OCI-M1 (cell line): ENCODE measurements around the gene PISD.
"Not testable (repeated sequence)": the region's sequence is repeated elsewhere in the genome, so short reads cannot be mapped to it uniquely, and the experiment has no call there.

Source experiments
- DNase-seq: peaks from one replicate; lab custom pipeline; 2025; lab: John Stamatoyannopoulos, UW

PISD gene

DNA sequence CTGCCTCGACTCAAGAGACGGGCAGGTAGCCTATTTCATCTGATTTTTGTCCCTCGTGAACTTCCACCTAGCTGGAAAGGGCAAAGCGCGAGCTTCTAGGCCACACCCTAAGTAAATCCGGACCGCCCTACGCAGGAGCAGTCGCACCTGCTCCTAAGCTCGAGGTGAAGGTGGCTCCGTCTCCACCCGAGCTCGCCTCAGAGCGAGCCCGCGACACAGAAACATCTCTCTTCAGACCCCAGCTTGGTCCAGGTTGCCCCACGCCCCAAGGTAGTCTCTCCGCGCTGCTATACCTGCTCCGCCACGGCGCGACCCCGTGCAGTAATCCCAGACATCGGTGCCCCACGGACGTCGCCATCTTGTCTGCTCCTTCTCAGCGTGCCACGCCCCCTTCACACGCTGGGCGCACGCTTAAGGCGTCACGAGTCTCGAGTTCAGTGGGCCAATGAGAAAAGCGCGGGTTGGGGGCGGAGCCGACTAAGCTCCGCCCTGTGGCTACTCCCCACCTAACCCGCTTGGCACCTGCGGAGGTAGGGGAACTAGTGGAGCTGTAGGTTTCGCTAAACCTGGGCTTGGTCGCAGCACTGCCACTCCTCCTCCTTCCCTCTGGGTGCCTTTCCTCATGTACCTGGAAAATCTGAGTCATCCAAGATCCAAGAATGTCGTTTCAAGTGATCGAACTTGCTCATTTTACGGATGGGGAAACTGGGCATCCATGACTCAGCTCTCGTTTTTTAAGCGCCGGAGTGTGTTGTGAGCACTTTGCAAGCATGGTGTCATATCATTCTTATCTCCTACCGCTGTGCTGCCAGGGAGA lies at the start of gene PISD:
Gene PISD, minus strand, starts transcription at position 365 of the 817 bp plus-strand sequence. Its CDS starts 7 bp downstream, at position 358.
- DNase-seq = peak; percentile 98

DNA sequence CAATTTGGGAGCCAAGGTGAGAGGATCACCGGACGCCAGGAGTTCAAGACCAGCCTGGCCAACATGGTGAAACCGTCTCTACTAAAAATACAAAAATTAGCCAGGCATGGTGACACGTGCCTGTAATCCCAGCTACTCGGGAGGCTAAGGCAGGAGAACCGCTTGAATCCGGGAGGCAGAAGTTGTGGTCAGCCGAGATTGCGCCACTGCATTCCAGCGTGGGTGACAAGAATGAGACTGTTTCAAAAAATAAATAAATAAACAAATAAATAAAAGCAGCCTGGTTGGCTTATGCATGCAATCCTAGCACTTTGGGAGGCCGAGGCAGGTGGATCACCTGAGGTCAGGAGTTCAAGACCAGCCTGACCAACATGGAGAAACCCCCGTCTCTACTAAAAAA lies 49.2 kb upstream of the PISD start:
- DNase-seq = not testable (repeated sequence)

DNA sequence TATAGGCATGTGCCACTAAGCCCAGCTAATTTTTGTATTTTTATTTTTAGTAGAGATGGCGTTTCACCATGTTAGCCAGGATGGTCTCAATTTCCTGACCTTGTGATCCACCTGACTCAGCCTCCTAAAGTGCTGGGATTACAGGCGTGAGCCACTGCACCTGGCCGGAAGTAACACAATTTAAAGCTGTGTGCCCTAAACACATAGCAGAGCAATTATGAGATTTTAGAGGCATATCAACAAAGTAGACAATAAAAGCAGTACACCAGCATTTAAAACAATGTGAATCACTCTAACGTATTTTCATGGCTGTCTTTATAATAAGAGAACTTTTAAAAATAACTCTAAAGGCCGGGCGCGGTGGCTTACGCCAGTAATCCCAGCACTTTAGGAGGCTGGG lies 45.5 kb upstream of the PISD start:
- no peak for DNase-seq

DNA sequence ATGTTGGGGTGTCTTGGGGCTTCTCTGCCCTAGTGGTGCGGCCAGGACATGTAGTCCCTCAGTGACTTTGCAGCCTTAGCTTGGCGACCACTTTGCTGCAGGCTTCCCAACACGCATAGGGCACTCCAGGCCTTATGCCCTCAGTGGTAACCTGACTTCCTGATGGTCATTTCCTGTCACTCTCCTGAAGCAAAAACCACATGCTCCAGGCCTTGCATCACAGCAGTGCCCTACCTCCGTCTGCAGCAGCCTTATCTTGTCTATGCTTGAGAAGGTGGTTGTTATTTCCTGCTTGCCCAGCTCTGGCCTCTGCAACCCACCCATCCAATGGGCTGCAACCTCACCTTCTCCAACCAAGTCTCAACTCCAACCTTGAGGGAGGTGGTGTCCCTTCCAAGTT lies 33.4 kb upstream of the PISD start:
- DNase-seq = no peak

DNA sequence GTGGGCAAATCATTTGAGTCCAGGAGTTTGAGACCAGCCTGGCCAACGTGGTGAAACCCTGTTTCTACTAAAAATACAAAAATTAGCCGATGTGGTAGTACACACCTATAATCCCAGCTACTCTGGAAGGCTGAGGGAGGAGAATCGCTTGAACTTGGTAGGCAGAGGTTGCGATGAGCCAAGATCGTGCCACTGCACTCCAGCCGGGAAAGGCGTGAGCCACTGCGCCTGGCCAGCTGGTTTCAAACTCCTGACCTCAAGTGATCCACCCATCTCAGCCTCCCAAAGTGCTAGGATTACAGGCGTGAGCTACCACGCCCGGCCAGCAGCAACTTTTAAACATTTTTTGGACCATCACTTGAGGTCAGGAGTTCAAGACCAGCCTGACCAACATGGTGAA lies 32.0 kb upstream of the PISD start:
- DNase-seq = not testable (repeated sequence)

DNA sequence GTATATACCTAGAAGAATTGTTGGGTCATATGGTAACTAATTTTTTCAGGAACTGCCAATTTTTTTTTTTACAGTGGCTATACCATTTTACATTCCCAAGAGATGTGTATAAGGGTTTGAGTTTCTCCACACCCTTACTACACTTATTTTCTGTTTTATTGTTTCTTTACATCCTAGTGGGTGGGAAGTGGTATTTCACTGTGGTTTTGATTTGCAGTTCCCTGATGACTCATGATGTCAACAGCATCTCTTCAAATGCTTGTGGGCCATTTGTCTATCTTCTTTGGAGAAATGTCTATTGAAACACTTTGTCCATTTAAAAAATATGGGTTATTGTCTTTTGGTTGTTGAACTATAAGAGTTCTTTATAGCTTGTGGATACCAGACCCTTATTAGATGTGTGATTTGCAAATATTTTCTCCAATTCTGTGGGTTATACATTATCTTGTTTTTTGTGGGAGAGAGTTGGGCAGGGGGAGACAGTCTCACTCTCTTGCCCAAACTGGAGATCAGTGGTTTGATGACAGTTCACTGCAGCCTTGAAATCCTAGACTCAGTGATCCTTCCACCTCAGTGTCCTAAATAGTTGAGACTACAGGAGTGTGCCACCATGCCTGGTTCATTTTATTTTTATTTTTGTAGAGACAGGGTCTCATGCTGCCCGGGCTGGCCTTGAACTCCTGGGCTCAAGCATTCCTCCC lies 30.3 kb upstream of the PISD start:
- DNase-seq = no peak

DNA sequence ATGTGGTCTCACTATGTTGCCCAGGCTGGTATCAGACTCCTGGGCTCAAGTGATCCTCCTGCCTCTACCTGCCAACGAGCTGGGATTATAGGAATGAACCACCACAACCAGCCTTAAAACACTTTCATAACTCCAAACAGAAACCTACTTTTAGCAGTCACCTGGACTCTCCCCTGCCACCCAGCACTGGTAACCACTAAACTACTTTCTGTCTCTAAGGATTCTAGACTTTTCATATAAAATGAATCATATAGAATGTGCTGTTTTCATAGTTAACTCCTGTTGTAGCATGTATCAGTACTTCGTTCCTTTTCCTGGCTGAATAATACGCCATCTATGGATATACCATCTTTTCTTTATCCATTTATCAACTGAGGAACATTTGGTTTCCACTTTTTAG lies 29.4 kb upstream of the PISD start:
- no peak for DNase-seq

DNA sequence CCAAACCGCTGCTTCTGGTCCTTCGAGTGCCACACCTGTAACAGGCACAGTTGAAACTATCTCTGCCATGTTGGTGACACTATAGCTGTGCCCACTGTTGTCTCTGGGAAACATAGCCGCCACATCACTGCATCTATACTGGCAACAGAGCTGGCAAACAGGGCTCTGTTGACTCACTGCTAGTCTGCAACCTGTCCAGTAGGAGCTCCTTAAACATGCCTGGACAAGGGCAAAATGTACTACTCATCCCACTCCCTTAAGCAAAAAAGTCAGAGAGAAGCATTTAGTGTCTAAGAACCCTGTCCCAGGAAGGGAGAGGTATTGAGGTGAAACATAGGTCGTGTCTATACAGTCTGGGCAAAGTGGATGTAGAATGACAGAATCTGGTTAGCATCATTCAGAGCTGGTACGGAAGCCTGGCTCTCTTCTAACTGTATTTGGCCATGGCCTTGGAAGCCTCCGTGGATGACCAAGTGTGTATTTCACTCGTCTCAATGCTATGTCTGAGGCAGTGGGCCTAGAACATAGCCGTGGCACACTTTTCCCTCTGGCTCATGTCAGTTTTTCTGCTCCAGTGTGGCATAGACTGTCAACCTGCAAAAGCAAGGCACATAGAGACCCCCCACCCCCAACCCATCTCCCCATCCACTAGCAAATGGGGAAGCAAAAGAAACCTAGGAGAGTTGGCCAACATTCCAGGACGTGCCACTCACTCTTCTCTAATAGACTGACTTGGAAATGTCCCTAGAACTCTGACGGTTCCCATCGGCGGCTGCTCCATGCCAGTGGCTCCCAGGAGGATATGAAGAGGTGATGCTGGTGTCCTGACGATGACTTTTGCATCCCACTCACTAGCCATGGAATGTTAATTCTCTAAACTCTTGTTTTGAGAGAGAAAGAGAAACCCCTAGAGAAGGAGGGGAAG lies 21.4 kb upstream of the PISD start:
- no peak for DNase-seq

DNA sequence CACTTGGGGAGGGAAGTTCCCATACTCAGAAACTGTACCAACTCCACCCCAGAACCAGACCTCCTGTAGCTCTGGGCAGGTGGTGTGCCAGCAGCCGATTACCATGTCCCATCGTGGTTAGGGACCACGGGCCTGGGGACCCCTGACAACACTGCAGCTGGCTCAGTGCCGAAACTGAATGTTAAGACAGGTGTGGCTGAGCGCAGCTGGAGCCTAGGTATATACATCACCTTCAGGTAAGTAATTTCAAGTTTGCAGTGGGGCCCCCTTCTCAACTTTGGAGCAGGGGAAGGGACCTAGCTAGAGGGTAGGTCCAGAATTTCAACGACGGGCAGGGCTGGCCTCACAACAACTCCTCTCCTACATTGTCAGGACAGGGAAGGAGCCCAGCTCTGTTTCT lies 20.7 kb upstream of the PISD start:
- no peak for DNase-seq

DNA sequence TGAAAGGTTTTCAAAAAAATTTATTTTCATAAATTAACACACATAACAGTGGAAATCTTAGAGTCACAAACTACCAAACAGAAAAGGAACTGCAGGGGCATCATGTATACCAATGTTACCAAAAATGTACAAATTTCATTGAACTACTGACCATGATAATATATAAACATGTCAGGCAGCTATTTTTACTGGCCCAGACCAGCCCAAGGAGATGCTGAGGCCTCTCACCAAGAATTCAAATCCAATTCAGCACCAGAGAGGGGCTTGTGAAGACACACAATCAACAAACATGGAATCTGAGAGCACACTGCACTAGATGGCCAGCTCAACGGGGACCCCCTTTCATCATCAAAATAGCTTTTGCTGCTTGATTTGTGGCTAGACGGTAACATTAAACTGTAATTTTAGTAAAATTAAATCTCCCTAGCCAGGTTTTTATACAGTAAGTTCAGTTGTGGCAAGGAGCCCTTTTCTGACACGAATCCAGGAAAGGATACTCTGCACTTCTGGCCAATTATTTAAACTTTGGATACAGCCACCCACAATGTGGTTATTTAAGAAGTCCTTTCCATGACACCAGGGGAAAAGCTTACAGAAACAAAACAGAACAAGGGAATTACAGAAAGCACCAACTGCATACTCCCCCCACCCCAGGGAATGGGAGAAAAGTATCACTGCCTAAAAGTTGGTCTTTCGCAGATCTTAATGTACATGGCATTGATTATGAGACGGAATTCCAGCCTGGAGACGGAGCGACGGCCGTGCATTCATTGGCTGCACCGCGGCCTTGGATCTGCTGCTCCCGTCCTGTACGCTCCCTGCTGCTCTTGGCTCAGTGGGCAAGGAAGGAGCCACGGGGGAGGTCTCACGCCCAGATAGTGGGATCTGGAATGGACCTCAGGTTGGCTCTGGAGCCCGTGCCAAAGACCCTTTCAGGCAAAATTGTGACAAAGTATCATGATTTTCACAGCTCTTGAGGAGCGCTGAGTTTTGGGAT lies 19.6 kb upstream of the PISD start:
- no peak for DNase-seq

DNA sequence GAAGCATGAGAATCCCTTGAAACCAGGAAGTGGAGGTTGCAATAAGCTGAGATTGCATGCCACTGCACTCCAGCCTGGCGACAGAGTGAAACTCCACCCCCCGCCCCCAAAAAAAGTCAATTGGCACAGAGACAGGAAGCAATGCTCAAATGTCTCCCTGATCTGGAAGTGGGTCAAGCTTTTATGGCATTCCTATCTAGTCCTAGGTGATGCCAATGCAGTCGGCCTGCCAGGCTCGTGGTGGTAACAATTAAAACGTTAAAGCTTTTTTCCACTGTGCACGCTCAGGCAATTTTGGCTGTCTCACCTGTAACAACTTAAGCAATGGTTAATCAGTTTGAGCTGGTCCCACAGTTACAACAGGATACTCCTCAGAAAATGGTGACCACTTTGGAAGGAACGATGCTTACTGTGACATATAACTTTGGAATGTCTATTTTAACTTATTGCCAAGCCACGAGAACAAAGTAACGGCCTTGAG lies 18.9 kb upstream of the PISD start:
- no peak for DNase-seq

DNA sequence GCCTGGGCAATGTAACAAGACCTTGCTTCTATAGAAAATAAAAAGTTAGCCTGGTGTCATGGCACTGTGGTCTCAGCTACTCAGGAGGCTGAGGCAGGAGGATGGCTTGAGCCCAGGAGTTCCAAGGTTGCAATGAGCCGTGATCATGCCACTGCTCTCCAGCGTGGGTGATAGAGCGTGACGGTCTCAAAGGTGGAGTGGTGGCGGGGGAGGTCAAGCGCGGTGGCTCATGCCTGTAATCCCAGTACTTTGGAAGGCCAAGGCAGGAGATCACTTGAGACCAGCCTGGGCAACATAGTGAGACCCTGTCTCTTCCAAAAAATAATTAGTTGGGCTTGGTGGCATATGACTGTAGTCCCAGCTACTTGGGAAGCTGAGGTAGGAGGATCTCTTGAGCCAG lies 16.7 kb upstream of the PISD start:
- DNase-seq = no peak

DNA sequence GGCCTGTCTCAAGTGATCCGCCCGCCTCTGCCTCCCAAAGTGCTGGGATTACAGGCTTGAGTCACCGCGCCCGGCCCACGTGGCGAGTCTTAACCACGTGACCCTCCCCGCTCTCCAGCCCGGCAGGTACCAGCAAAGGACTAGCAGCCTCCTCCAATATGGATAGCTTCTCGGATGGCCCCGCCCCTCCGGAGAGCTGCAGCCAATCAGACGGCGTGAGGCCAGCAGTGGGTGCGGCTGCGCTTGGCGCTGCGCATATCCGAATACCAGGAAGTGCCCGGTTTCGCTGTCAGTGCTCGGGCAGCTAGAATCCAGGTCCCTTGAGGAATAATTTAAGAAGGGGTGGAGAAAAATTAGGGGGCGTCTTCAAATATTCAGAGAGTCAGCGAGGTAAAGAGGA lies 14.7 kb upstream of the PISD start:
- DNase-seq = peak; percentile 92

DNA sequence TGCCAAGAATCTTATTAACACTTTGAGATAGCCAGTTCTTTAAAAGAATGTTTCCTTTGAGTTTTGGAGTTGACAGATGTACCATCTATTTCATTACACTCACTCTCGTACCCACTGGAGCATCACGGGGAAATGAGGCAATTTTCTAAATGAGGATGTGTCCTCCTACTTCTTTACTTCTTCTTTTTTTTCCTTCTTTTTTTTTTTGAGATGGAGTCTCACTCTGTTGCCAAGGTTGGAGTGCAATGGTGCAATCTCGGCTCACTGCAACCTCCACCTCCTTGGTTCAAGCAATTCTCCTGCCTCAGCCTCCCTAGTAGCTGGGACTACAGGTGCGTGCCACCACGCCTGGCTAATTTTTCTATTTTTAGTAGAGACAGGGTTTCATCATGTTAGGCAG lies 12.2 kb upstream of the PISD start:
- DNase-seq = peak; percentile 37

DNA sequence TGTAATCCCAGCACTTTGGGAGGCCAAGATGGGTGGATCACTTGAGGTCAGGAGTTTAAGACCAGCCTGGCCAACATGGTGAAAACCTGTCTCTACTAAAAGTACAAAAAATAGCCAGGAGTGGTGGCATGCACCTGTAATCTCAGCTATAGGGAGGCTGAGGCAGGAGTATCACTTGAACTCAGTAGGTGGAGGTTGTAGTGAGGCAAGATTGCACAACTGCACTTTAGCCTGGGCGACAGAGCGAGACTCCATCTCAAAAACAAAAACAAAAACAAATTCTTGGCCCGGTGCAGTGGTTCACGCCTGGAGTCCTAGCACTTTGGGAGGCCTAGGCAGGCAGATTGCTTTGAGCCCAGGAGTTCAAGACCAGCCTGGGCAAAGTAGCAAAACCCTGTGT lies 6.8 kb upstream of the PISD start:
- not testable (repeated sequence) for DNase-seq

DNA sequence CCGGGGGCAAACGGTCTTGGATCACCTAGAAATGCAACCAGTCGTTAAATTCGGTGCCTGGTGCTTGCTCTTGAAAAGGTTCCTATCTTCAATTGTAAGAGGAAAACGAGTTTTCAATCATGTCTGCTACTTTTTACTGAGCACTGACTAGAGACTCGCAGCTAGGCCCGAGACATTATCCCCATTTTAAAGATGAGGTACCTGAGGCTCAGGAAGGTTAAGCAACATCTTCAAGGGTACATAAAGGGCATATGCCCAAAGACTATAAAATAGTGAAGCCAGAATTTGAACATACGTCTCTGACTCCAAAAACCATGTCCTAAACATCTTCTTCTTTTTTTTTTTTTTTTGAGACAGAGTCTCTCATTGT lies 638 bp upstream of the PISD start:
- DNase-seq = no peak

DNA sequence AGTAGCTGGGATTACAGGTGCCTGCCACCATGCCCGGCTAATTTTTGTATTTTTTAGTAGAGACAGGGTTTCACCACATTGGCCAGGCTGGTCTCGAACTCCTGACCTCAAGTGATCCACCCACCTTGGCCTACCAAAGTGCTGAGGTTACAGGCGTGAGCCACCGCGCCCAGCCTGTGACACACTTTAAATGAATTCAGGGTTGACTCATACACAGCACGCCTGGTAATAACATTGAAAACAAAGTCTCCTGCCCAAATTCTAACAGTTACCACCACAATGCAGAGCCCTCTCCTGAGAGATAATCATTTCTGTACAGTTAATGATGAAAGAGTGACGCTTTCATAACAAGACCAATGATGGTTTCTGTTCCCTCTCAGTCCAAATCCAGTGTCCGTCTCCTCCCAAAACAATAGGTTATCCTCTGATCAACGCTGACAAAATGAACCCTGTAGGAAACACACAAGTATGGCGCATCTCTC lies 1.1 kb downstream of the PISD start:
- DNase-seq = not testable (repeated sequence)

DNA sequence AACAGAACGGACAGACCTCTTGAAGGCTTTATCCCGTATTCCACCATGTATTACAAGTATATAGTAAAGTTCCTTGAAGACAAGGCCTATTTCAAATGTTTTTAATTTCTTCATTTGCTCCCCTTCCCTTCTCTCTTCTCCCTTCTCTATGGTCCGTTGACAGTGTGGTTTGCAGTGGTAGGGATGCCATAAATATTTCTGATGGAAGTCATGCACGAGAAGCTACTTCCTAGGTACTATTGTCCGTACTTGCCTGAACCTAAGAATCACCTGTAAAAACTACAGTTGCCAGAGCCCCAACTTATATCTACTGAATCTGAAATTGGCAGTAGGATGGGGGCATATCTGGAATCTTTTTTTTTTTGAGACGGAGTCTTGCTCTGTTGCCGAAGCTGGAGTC lies 2.8 kb downstream of the PISD start:
- DNase-seq = no peak

DNA sequence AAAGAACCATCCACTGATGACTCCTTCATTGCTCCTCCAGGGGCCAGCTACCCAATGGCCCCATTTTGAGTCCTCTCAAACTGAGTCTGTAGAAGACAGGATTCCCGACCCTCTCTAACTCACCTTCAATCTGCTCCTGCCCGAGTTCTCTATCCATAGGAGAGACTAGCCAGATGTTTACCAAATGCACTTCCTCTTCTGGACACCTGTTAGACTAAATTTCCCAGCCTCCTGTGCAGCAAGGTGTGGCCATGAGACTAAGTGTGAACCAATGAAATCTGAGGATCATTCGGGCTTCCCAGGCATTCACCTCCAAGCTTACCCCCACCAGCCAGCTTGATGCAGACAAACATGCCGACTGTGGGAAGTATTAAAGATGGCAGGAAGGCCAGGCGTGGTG lies 7.6 kb downstream of the PISD start:
- no peak for DNase-seq

DNA sequence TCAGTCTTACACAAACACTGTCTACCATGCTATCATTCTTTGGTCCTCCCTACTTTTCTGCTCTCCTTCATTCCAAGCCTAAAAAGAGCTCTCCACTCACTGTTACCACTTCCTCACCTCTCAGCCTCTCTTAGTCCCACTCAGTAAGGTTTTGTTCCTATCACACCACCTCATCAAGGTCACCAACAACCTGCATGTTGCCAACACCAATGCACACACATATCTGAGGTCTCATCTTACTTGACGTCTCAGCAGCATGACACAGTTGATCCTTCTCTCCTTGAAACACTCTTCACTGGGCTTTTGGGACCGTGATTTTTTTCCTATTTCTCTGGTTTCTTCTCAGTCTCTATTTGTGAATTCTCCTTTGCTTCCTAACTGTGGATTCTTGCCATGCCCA lies 8.1 kb downstream of the PISD start:
- no peak for DNase-seq
